Neural cell (in vitro differentiated cells): Measurements from ENCODE around the gene HM13.

ENCODE experiments used
- CTCF ChIP-seq: fragments of 450-650 bp; IDR thresholded peaks from 2 replicates; pipeline ENCODE4 v1.5.1; 2014; ENCODE audit warnings: antibody characterized with exemption, mild to moderate bottlenecking, moderate library complexity; ENCODE audit not compliant: poor library complexity, severe bottlenecking
- EP300 ChIP-seq: fragments of 450-650 bp; conservative IDR thresholded peaks from 2 replicates; pipeline ENCODE4 v1.6.1; 2014; ENCODE audit warnings: antibody characterized with exemption, mild to moderate bottlenecking, moderate library complexity; ENCODE audit not compliant: poor library complexity, severe bottlenecking
- EZH2 ChIP-seq: fragments of 200-600, 300-800 bp; shearing (Covaris generic), sonication (generic); IDR thresholded peaks from 2 replicates; pipeline ENCODE4 v1.6.1; 2014; ENCODE audit warnings: antibody characterized with exemption, low read length, borderline replicate concordance, mild to moderate bottlenecking; ENCODE audit not compliant: insufficient read depth, poor library complexity, severe bottlenecking
- MXI1 ChIP-seq: fragments of 450-650 bp; conservative IDR thresholded peaks from 2 replicates; pipeline ENCODE4 v1.6.1; 2014; ENCODE audit warnings: antibody characterized with exemption, mild to moderate bottlenecking; ENCODE audit not compliant: poor library complexity, severe bottlenecking
- POLR2AphosphoS5 ChIP-seq: IDR thresholded peaks from 2 replicates; pipeline ENCODE4 v1.6.1; 2012
- REST ChIP-seq: IDR thresholded peaks from 2 replicates; pipeline ENCODE4 v1.6.1; 2012; ENCODE audit warnings: borderline replicate concordance
- TAF1 ChIP-seq: IDR thresholded peaks from 2 replicates; pipeline ENCODE4 v1.6.1; 2012; ENCODE audit warnings: low read depth

DNA sequence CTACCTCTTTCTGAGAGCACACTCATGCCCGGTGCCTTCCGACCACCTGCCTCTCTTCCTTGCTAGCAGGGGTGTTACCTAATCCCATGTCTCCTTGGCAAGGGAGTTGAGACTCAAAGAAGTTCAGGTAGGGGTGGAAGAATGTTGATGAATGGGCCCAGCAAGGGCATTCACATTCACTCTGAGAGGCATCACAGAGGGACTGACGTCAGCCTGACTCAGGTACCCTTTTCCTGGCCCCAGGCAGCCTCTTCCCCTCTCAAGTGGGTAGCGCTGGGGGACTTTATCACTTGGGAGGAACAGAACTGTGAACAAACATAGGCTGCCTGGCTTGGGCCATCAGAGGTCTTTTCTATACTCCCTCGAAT is 35.3 kb downstream of the HM13 start:
- no peak for TF ChIP-seq REST
- TF ChIP-seq CTCF: no peak
- no peak for TF ChIP-seq MXI1
- no peak for TF ChIP-seq POLR2AphosphoS5
- TF ChIP-seq TAF1: no peak
- TF ChIP-seq EP300: no peak
- no peak for TF ChIP-seq EZH2
